Measurements from ENCODE around the gene RIPK4.
"Not testable (repeated sequence)": the region's sequence is repeated elsewhere in the genome, so short reads cannot be mapped to it uniquely, and the experiment has no call there.

RIPK4 gene

DNA sequence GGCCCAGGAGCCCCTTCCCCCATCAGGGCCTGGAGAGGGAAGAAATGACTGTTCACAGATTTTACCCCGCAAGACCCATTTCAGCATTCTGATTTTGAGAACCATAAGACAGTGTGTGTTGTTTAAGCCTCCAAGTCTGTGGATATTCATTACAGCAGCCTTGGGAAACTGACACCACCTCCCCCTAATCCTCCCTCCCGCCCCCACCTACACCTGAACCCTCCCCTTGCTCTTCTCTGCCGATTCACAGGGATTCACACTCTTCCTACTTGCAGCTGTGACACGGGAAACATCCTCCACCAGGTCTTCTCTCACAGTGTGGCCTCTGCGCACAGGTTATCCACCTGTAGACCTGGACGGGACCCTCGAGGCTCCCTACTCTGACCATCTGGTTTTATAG lies 50.1 kb downstream of the RIPK4 start:
- H3K9me3 Mint-ChIP-seq = no peaks in the 10 kb centered on the region
- no peak overlapping the region for H3K27ac Mint-ChIP-seq (ENCODE audit: low read depth)
- no peaks in the 10 kb centered on the region for H3K4me1 Mint-ChIP-seq
- no peaks in the 10 kb centered on the region for H3K36me3 Mint-ChIP-seq (ENCODE audit: insufficient read depth)
- peaks cover 57% of the 10 kb centered on the region for H3K27me3 Mint-ChIP-seq
- DNase-seq (ENCODE audit: low spot score in 2 of 2) (no peak), ATAC-seq (replicated peaks; ENCODE audit: extremely low read depth, poor library complexity, severe bottlenecking) (no peak)
- H3K4me3 Mint-ChIP-seq = no peak overlapping the region

DNA sequence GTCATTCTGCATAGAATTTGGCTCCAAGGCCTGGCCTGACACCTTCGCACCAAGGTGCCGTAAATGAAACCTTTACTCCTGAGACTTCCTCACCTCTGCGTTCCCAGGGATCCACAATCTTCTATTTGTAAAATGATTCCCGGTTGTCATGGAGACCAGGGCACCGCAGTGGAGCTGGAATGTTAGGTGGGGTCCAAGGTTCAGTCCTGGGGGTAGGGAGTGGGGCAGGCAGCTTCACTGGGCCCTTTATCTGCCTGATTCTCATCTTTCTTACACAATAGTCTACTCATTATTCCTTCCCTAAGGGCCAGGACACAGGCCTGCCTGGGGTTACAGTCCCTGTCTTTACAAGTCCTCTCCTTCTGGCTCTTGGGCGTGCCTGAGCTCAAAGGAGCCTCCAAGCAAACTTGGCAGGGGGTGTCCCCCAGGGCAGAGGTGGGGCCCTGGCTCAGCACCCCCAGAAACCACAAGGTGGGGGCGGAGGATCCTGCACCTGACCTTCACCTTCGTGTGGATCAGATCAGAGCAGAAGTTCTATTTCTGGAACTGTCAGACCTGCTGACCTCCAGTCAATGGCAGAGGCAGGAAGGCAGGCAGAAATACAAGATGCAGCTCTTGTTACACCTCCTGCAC lies 51.1 kb downstream of the RIPK4 start:
- H3K4me3 Mint-ChIP-seq = no peak overlapping the region
- DNase-seq (ENCODE audit: low spot score in 2 of 2) = no peak
- peaks cover 62% of the 10 kb centered on the region for H3K27me3 Mint-ChIP-seq
- no peaks in the 10 kb centered on the region for H3K4me1 Mint-ChIP-seq
- no peaks in the 10 kb centered on the region for H3K9me3 Mint-ChIP-seq
- ATAC-seq (replicated peaks; ENCODE audit: extremely low read depth, poor library complexity, severe bottlenecking) = no peak
- no peaks in the 10 kb centered on the region for H3K36me3 Mint-ChIP-seq (ENCODE audit: insufficient read depth)
- no peak overlapping the region for H3K27ac Mint-ChIP-seq (ENCODE audit: low read depth)

DNA sequence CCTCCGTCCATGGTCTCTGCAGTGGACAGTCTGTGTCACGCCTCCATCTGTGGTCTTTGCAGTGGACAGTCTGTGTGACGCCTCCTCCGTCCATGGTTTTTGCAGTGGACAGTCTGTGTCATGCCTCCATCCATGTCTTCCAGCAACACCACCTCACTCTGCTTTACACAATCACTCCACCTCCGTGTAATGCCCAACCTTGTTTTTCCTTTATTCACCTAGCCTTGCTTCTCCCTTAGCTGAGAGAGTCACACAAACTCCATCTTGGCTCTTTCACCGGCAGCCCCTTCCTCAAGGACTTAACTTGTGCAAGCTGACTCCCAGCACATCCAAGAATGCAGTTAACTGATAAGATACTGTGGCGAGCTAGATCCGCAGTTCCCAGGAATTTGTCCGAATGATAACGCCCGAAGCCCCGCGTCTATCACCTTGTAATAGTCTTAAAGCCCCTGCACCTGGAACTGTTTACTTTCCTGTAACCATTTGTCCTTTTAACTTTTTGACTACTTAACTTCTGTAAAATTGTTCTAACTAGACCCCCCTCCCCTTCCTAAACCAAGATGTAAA lies 52.5 kb downstream of the RIPK4 start:
- not testable (repeated sequence) for H3K36me3 Mint-ChIP-seq (ENCODE audit: insufficient read depth); ATAC-seq (replicated peaks; ENCODE audit: extremely low read depth, poor library complexity, severe bottlenecking); H3K4me3 Mint-ChIP-seq; H3K9me3 Mint-ChIP-seq; H3K27ac Mint-ChIP-seq (ENCODE audit: low read depth); DNase-seq (ENCODE audit: low spot score in 2 of 2); H3K4me1 Mint-ChIP-seq
- peaks cover 57% of the 10 kb centered on the region for H3K27me3 Mint-ChIP-seq

DNA sequence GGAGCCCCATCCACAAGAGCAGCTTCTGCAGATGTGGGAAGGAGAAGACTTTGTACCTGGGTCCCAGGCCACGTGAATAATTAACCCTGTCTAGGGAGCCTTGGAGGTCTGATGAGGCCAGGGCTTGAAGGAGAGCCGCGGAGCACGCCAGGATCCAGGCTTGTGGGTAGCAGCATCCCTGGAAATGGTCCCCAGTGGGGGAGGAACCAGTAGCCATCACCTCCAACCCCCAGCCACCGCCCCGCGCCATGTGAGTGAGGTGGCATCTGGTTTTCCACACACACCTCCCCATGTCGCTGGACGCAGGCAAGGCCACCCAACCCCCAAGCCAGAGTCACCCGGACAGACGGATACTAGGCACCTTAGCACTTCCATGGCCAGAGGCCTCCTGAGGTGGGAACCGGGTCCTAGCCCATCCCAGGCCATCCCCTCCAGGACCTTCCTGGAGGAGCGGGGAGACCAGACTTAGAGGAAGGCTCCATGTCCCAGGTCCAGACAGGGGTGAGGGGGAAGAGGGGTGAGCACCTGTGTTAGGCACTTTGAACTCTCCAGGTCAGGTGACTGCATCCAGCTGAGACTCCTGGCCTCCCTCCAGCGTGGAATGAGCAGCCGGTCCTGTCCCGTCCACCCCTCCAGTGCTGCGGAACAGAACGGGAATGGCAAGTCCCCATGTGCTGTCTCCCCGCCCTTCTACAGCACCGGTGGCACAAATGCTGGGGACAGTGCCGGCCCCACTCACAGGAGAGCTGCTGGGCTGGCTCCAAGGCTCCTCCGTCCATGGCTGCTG lies 53.2 kb downstream of the RIPK4 start:
- H3K36me3 Mint-ChIP-seq (ENCODE audit: insufficient read depth) = no peaks in the 10 kb centered on the region
- ATAC-seq (replicated peaks; ENCODE audit: extremely low read depth, poor library complexity, severe bottlenecking) (no peak), DNase-seq (ENCODE audit: low spot score in 2 of 2) (no peak)
- peaks cover 64% of the 10 kb centered on the region for H3K27me3 Mint-ChIP-seq
- H3K4me1 Mint-ChIP-seq = no peaks in the 10 kb centered on the region
- no peak overlapping the region for H3K27ac Mint-ChIP-seq (ENCODE audit: low read depth)
- H3K9me3 Mint-ChIP-seq = no peaks in the 10 kb centered on the region
- H3K4me3 Mint-ChIP-seq = no peak overlapping the region

GRCh38 chr21:41712730-41713129 lies 54.1 kb downstream of the RIPK4 start:
- no peak overlapping the region for H3K27ac Mint-ChIP-seq (ENCODE audit: low read depth)
- peaks cover 73% of the 10 kb centered on the region for H3K27me3 Mint-ChIP-seq

GRCh38 chr21:41712201-41712600 lies 54.7 kb downstream of the RIPK4 start:
- ATAC-seq (replicated peaks; ENCODE audit: extremely low read depth, poor library complexity, severe bottlenecking) = no peak
- H3K27ac Mint-ChIP-seq (ENCODE audit: low read depth) = no peak overlapping the region
- no peaks in the 10 kb centered on the region for H3K4me1 Mint-ChIP-seq
- no peaks in the 10 kb centered on the region for H3K9me3 Mint-ChIP-seq
- DNase-seq (ENCODE audit: low spot score in 2 of 2) = no peak
- no peaks in the 10 kb centered on the region for H3K36me3 Mint-ChIP-seq (ENCODE audit: insufficient read depth)
- H3K4me3 Mint-ChIP-seq = no peak overlapping the region
- peaks cover 77% of the 10 kb centered on the region for H3K27me3 Mint-ChIP-seq

More at GRCh38 chr21:41712730-41713129, 54.1 kb downstream of the RIPK4 start:
- Mint-ChIP-seq H3K4me3 (no peak overlapping the region), H3K4me1 (no peaks in the 10 kb centered on the region), H3K9me3 (no peaks in the 10 kb centered on the region), H3K36me3 (ENCODE audit: insufficient read depth) (no peaks in the 10 kb centered on the region)
- ATAC-seq (replicated peaks; ENCODE audit: extremely low read depth, poor library complexity, severe bottlenecking) (no peak), DNase-seq (ENCODE audit: low spot score in 2 of 2) (no peak)

DNA sequence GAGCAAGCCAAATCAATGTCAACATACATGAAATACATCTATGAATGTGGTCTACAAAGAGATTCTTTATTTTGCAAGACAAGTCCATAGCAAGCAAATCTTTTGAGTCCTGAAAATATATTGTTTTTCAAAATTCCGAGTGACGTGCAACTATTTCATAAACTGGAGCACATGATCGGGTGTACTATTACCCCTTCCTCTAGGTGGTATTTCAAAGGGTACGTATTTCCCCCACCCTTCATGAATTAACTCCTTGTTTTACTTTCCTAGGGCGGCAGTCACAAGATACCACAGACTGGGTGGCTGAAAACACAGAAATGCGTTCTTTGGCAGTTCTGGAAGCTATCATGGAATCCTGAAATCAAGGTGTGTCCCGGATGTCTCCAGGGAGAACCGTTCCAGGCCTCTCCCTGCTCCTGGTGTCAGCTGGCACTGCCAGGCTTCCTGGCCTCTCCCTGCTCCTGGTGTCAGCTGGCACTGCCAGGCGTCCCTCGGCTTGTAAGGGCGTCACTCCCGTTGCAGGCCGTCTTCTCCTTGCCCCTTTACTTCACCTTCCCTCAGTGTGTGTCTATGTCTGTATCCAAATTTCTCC lies 55.3 kb downstream of the RIPK4 start:
- ATAC-seq (replicated peaks; ENCODE audit: extremely low read depth, poor library complexity, severe bottlenecking) = no peak
- DNase-seq (ENCODE audit: low spot score in 2 of 2) = no peak
- no peak overlapping the region for H3K27ac Mint-ChIP-seq (ENCODE audit: low read depth)
- peaks cover 77% of the 10 kb centered on the region for H3K27me3 Mint-ChIP-seq
- no peak overlapping the region for H3K4me3 Mint-ChIP-seq
- peaks cover 5% of the 10 kb centered on the region for H3K9me3 Mint-ChIP-seq
- H3K36me3 Mint-ChIP-seq (ENCODE audit: insufficient read depth) = no peaks in the 10 kb centered on the region
- H3K4me1 Mint-ChIP-seq = no peaks in the 10 kb centered on the region

DNA sequence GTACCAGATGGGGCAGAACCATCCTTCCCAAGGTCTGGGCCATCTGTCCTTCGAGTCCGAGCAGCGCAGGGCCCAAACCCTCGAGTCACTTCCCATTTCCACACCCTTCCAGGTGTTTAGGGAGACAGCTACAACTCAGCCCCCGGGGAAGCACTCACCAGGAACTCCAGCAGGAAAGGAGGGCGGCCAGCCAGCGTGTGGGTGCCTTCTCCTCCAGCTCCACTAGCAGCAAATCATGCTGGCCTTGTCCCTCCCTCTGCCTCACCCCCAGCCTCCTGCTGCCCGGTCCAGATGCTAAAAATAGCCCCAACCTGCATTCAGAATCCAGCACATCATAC lies 56.1 kb downstream of the RIPK4 start:
- DNase-seq (ENCODE audit: low spot score in 2 of 2) (no peak), ATAC-seq (replicated peaks; ENCODE audit: extremely low read depth, poor library complexity, severe bottlenecking) (no peak)
- Mint-ChIP-seq H3K4me3 (no peak overlapping the region), H3K27me3 (peaks cover 77% of the 10 kb centered on the region), H3K36me3 (ENCODE audit: insufficient read depth) (no peaks in the 10 kb centered on the region), H3K4me1 (no peaks in the 10 kb centered on the region), H3K27ac (ENCODE audit: low read depth) (no peak overlapping the region), H3K9me3 (peaks cover 6% of the 10 kb centered on the region)

DNA sequence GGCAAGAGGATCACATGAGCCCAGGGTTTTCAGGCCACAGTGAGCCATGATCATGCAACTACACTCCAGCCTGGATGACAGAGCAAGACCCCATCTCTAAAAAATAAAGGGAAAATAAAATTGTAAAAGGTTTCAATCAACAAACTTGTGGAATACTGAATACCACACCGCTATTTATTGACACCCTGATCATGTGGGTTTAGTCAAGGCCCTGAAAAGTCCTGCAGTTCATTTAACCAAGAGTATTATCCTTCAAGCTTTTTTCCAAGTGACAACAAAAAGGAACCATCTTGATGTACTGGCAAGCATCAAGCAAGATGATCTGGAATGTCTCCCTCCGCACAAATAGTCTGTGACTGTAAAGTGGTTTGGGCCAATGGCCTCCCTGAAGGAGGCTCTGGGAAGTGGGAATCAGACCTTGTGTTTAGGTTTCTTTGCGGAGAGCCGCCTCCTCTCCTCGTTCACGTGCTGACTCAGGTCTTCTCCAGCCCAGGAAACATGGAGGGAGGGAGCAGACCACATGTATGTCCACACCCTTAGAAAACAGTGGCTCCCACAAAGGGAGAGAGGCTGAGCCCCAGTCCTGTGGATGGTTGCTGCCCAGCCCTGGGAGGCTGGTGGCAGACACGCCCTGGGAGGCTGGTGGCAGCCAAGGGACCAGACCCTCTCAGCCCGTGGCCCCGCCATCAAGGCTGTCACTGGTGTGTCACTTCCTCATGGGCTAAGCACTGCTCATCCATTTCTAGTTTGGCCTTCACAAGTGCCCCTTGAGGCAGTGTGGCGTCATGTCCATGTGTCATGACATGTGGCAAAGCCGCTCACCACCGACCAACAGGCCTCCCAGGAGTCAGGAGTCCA lies 56.7 kb downstream of the RIPK4 start:
- H3K36me3 Mint-ChIP-seq (ENCODE audit: insufficient read depth) = no peaks in the 10 kb centered on the region

DNA sequence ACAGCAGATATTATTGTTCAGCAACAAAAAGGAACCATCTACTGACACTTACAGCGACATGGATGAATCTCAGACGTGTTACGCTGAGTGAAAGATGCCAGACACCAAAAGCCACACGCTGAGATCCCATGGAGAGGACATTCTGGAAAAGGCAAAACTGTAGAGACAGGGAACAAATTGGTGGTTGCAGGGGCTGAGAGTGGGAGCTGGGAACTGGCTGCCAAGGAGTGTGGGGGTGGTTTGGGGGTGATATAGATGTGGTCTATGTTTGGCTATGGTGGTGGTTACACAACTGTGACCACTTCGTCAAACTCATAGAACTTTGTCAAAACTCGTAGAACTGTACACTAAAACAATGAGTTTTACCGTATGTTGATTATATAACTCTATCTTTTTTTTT lies 57.7 kb downstream of the RIPK4 start:
- DNase-seq (ENCODE audit: low spot score in 2 of 2) = no peak
- Mint-ChIP-seq H3K36me3 (ENCODE audit: insufficient read depth) (no peaks in the 10 kb centered on the region), H3K4me1 (no peaks in the 10 kb centered on the region), H3K27ac (ENCODE audit: low read depth) (no peak overlapping the region), H3K4me3 (no peak overlapping the region), H3K27me3 (peaks cover 79% of the 10 kb centered on the region), H3K9me3 (peaks cover 6% of the 10 kb centered on the region)
- no peak for ATAC-seq (replicated peaks; ENCODE audit: extremely low read depth, poor library complexity, severe bottlenecking)

More for the DNA sequence above, 56.7 kb downstream of the RIPK4 start:
- no peak for ATAC-seq (replicated peaks; ENCODE audit: extremely low read depth, poor library complexity, severe bottlenecking)
- H3K27ac Mint-ChIP-seq (ENCODE audit: low read depth) = no peak overlapping the region
- H3K9me3 Mint-ChIP-seq = peaks cover 6% of the 10 kb centered on the region
- no peak overlapping the region for H3K4me3 Mint-ChIP-seq
- H3K27me3 Mint-ChIP-seq = peaks cover 78% of the 10 kb centered on the region
- DNase-seq (ENCODE audit: low spot score in 2 of 2) = no peak
- H3K4me1 Mint-ChIP-seq = no peaks in the 10 kb centered on the region

DNA sequence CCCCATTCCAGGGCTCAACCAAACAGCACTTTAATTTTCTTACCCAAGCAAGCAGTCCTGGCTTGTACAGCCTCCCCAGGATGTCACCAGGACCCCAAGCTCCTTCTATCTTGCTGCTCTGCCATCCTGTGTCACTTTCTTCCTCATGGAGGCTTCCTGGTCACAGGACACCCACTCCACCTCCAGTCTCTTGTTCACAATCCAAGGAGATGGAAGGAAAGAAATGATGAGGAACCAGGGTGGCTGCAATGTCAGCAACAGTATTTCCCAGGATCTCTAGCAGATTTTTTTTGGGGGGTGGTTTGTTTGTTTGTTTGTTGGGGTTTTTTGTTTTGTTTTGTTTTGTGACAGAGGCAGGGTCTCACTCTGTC lies 58.9 kb downstream of the RIPK4 start:
- Mint-ChIP-seq H3K4me1 (no peaks in the 10 kb centered on the region), H3K27me3 (peaks cover 75% of the 10 kb centered on the region), H3K9me3 (peaks cover 6% of the 10 kb centered on the region), H3K4me3 (no peak overlapping the region), H3K36me3 (ENCODE audit: insufficient read depth) (no peaks in the 10 kb centered on the region), H3K27ac (ENCODE audit: low read depth) (no peak overlapping the region)
- ATAC-seq (replicated peaks; ENCODE audit: extremely low read depth, poor library complexity, severe bottlenecking) (no peak), DNase-seq (ENCODE audit: low spot score in 2 of 2) (no peak)

DNA sequence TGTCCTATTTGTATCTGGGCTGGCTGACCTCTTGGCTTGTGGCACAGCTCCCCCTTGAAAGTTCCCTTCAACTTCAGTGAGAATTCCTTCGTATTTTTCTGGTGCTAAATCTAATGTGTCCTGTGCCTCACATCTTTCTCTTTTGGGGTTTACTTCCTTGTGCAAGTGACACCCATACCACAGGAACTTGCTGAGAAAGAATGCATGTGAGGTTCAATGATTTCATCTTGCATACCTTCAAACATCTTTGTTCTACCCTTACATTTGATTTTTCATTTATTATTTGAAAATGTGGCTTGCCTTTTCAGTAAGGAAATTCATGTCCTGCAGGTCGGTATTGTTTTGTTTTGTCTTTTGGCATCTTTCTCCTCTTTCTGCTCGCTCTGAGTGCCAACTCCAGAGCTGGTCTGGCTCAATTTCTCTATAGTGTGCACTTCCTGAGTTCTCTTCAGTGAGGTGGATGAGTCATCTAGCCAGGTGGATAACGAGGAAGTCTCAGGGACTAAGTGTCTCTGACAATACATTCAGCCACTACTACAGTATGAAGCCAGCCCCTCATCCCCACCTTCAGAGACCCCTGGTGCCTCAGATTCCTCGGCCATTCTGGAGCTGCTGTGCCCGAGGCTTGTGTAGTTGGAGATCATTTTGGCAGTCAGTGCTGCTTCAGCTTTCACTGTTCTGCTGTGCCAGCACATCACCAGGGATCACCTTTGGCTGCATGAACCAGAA lies 59.5 kb downstream of the RIPK4 start:
- ATAC-seq (replicated peaks; ENCODE audit: extremely low read depth, poor library complexity, severe bottlenecking) = no peak
- Mint-ChIP-seq H3K27ac (ENCODE audit: low read depth) (no peak overlapping the region), H3K27me3 (peaks cover 81% of the 10 kb centered on the region), H3K36me3 (ENCODE audit: insufficient read depth) (no peaks in the 10 kb centered on the region), H3K9me3 (peaks cover 6% of the 10 kb centered on the region), H3K4me3 (no peak overlapping the region), H3K4me1 (no peaks in the 10 kb centered on the region)
- DNase-seq (ENCODE audit: low spot score in 2 of 2) = no peak
